ENCODE measurements around the gene CA5B.

CA5B gene

GRCh38 chrX:15812192-15812938, 74.3 kb downstream of the CA5B start:
- Histone ChIP-seq H3K9ac (no peak overlapping the region), H3K4me2 (no peak overlapping the region), H3K4me1 (peaks cover 15% of the 10 kb centered on the region), H4K20me1 (peaks cover 44% of the 10 kb centered on the region; the same call in 1 of the 2 replicates), H3K4me3 (no peak overlapping the region), H3K27ac (no peak overlapping the region), H3K27me3 (no peaks in the 10 kb centered on the region), H3K36me3 (peaks cover 89% of the 10 kb centered on the region), H3K9me3 (no peaks in the 10 kb centered on the region)
- no peak for TF ChIP-seq Cebpa-rat (IDR thresholded peaks at IDR 0.05)

GRCh38 chrX:15813416-15813815, 75.3 kb downstream of the CA5B start:
- Histone ChIP-seq H3K9me3 (no peaks in the 10 kb centered on the region), H3K27me3 (no peaks in the 10 kb centered on the region), H3K27ac (no peak overlapping the region), H3K4me1 (peaks cover 15% of the 10 kb centered on the region), H3K4me3 (no peak overlapping the region), H3K9ac (no peak overlapping the region), H3K36me3 (peaks cover 83% of the 10 kb centered on the region), H3K4me2 (no peak overlapping the region), H4K20me1 (peaks cover 36% of the 10 kb centered on the region; the same call in 1 of the 2 replicates)
- no peak for TF ChIP-seq Cebpa-rat (IDR thresholded peaks at IDR 0.05)

GRCh38 chrX:15814771-15815365, 76.8 kb downstream of the CA5B start:
- Histone ChIP-seq H3K27me3 (no peaks in the 10 kb centered on the region), H3K9ac (no peak overlapping the region), H3K4me2 (no peak overlapping the region), H3K4me3 (no peak overlapping the region), H3K9me3 (no peaks in the 10 kb centered on the region), H3K36me3 (peaks cover 83% of the 10 kb centered on the region), H3K4me1 (peaks cover 15% of the 10 kb centered on the region), H4K20me1 (peaks cover 28% of the 10 kb centered on the region; the same call in 1 of the 2 replicates), H3K27ac (no peak overlapping the region)
- TF ChIP-seq Cebpa-rat (IDR thresholded peaks at IDR 0.05) = no peak

GRCh38 chrX:15815779-15816437, 77.8 kb downstream of the CA5B start:
- no peak overlapping the region for H3K4me3 ChIP-seq
- no peak overlapping the region for H3K9ac ChIP-seq
- H3K9me3 ChIP-seq = no peaks in the 10 kb centered on the region
- H3K4me1 ChIP-seq = peaks cover 15% of the 10 kb centered on the region
- peaks cover 85% of the 10 kb centered on the region for H3K36me3 ChIP-seq
- H4K20me1 ChIP-seq = peaks cover 28% of the 10 kb centered on the region; the same call in 1 of the 2 replicates
- TF ChIP-seq Cebpa-rat (IDR thresholded peaks at IDR 0.05) = no peak
- no peak overlapping the region for H3K27ac ChIP-seq
- H3K27me3 ChIP-seq = no peaks in the 10 kb centered on the region
- H3K4me2 ChIP-seq = no peak overlapping the region; the same call in 1 of the 2 replicates

GRCh38 chrX:15816438-15816809, 78.4 kb downstream of the CA5B start:
- peak overlapping the region; percentile 27 for H3K4me2 ChIP-seq
- TF ChIP-seq Cebpa-rat (IDR thresholded peaks at IDR 0.05) = no peak
- no peaks in the 10 kb centered on the region for H3K9me3 ChIP-seq
- H4K20me1 ChIP-seq = peaks cover 23% of the 10 kb centered on the region; the same call in 1 of the 2 replicates
- peaks cover 82% of the 10 kb centered on the region for H3K36me3 ChIP-seq
- no peak overlapping the region for H3K9ac ChIP-seq
- no peak overlapping the region for H3K4me3 ChIP-seq
- no peaks in the 10 kb centered on the region for H3K27me3 ChIP-seq
- H3K27ac ChIP-seq = no peak overlapping the region
- peaks cover 15% of the 10 kb centered on the region for H3K4me1 ChIP-seq

- TF ChIP-seq Cebpa-rat (IDR thresholded peaks at IDR 0.05) = no peak
- Histone ChIP-seq H4K20me1 (peaks cover 20% of the 10 kb centered on the region; the same call in 1 of the 2 replicates), H3K36me3 (peaks cover 78% of the 10 kb centered on the region), H3K27me3 (no peaks in the 10 kb centered on the region), H3K4me1 (peaks cover 15% of the 10 kb centered on the region), H3K27ac (no peak overlapping the region), H3K4me3 (no peak overlapping the region), H3K4me2 (peak overlapping the region; percentile 27), H3K9me3 (no peaks in the 10 kb centered on the region), H3K9ac (no peak overlapping the region)
Observed at GRCh38 chrX:15816886-15817285, 78.8 kb downstream of the CA5B start.

GRCh38 chrX:15820106-15821073, 82.3 kb downstream of the CA5B start:
- no peak overlapping the region for H3K27ac ChIP-seq
- H3K9ac ChIP-seq = no peak overlapping the region
- no peaks in the 10 kb centered on the region for H3K9me3 ChIP-seq
- H3K27me3 ChIP-seq = no peaks in the 10 kb centered on the region
- H4K20me1 ChIP-seq = peaks cover 13% of the 10 kb centered on the region; the same call in 1 of the 2 replicates
- H3K36me3 ChIP-seq = peaks cover 62% of the 10 kb centered on the region
- TF ChIP-seq Cebpa-rat (IDR thresholded peaks at IDR 0.05) = no peak
- H3K4me2 ChIP-seq = no peak overlapping the region
- no peak overlapping the region for H3K4me3 ChIP-seq
- H3K4me1 ChIP-seq = peaks cover 15% of the 10 kb centered on the region

- H3K4me2 ChIP-seq = no peak overlapping the region
- H3K4me1 ChIP-seq = no peaks in the 10 kb centered on the region
- peaks cover 11% of the 10 kb centered on the region; the same call in 1 of the 2 replicates for H4K20me1 ChIP-seq
- H3K4me3 ChIP-seq = no peak overlapping the region
- no peaks in the 10 kb centered on the region for H3K27me3 ChIP-seq
- TF ChIP-seq Cebpa-rat (IDR thresholded peaks at IDR 0.05) = no peak
- H3K9me3 ChIP-seq = no peaks in the 10 kb centered on the region
- no peak overlapping the region for H3K27ac ChIP-seq
- H3K36me3 ChIP-seq = peaks cover 61% of the 10 kb centered on the region
- H3K9ac ChIP-seq = no peak overlapping the region
Observed at GRCh38 chrX:15822922-15823321, 84.9 kb downstream of the CA5B start.

GRCh38 chrX:15825936-15826335, 87.9 kb downstream of the CA5B start:
- H3K4me3 ChIP-seq = no peak overlapping the region
- H3K9ac ChIP-seq = no peak overlapping the region
- no peak for TF ChIP-seq Cebpa-rat (IDR thresholded peaks at IDR 0.05)
- no peaks in the 10 kb centered on the region for H3K4me1 ChIP-seq
- no peaks in the 10 kb centered on the region for H3K9me3 ChIP-seq
- peaks cover 32% of the 10 kb centered on the region for H3K36me3 ChIP-seq
- no peaks in the 10 kb centered on the region for H3K27me3 ChIP-seq
- H3K27ac ChIP-seq = no peak overlapping the region
- H3K4me2 ChIP-seq = no peak overlapping the region
- H4K20me1 ChIP-seq = peaks cover 12% of the 10 kb centered on the region; the same call in 1 of the 2 replicates

Measured in BLaER1 (cell line).